Measurements from ENCODE around the gene PLCB4.

The PLCB4 gene

GRCh38 chr20:9287826-9288225 lies 218.9 kb downstream of the PLCB4 start:
- Histone ChIP-seq H3K4me1 (ENCODE audit: control insufficient read depth, insufficient read depth, low read length) (no peaks in the 10 kb centered on the region), H3K9me3 (ENCODE audit: control insufficient read depth, insufficient read depth, low read depth, low read length) (no peaks in the 10 kb centered on the region), H3K36me3 (ENCODE audit: control insufficient read depth, insufficient read depth, low read length) (no peaks in the 10 kb centered on the region), H3K4me3 (ENCODE audit: low read depth, low read length) (no peak overlapping the region), H3K27ac (ENCODE audit: low read depth, low read length) (no peak overlapping the region), H3K9ac (ENCODE audit: low read length) (no peak overlapping the region), H3K27me3 (ENCODE audit: control insufficient read depth, insufficient read depth, low read length) (no peaks in the 10 kb centered on the region)

GRCh38 chr20:9290331-9290730 lies 221.4 kb downstream of the PLCB4 start:
- no peak overlapping the region for H3K9ac ChIP-seq (ENCODE audit: low read length)
- no peak overlapping the region for H3K4me3 ChIP-seq (ENCODE audit: low read depth, low read length)
- no peaks in the 10 kb centered on the region for H3K9me3 ChIP-seq (ENCODE audit: control insufficient read depth, insufficient read depth, low read depth, low read length)
- H3K27ac ChIP-seq (ENCODE audit: low read depth, low read length): no peak overlapping the region
- H3K36me3 ChIP-seq (ENCODE audit: control insufficient read depth, insufficient read depth, low read length): no peaks in the 10 kb centered on the region
- no peaks in the 10 kb centered on the region for H3K27me3 ChIP-seq (ENCODE audit: control insufficient read depth, insufficient read depth, low read length)
- H3K4me1 ChIP-seq (ENCODE audit: control insufficient read depth, insufficient read depth, low read length): no peaks in the 10 kb centered on the region

- Histone ChIP-seq H3K4me1 (ENCODE audit: control insufficient read depth, insufficient read depth, low read length) (no peaks in the 10 kb centered on the region), H3K9ac (ENCODE audit: low read length) (no peak overlapping the region), H3K36me3 (ENCODE audit: control insufficient read depth, insufficient read depth, low read length) (no peaks in the 10 kb centered on the region), H3K27me3 (ENCODE audit: control insufficient read depth, insufficient read depth, low read length) (no peaks in the 10 kb centered on the region), H3K4me3 (ENCODE audit: low read depth, low read length) (no peak overlapping the region), H3K9me3 (ENCODE audit: control insufficient read depth, insufficient read depth, low read depth, low read length) (no peaks in the 10 kb centered on the region), H3K27ac (ENCODE audit: low read depth, low read length) (no peak overlapping the region)
Observed at GRCh38 chr20:9293145-9293544, 224.3 kb downstream of the PLCB4 start.

GRCh38 chr20:9294041-9294440 lies 225.2 kb downstream of the PLCB4 start:
- no peak overlapping the region for H3K27ac ChIP-seq (ENCODE audit: low read depth, low read length)
- H3K27me3 ChIP-seq (ENCODE audit: control insufficient read depth, insufficient read depth, low read length): no peaks in the 10 kb centered on the region
- no peak overlapping the region for H3K9ac ChIP-seq (ENCODE audit: low read length)
- H3K4me3 ChIP-seq (ENCODE audit: low read depth, low read length): no peak overlapping the region
- no peaks in the 10 kb centered on the region for H3K4me1 ChIP-seq (ENCODE audit: control insufficient read depth, insufficient read depth, low read length)
- H3K36me3 ChIP-seq (ENCODE audit: control insufficient read depth, insufficient read depth, low read length): no peaks in the 10 kb centered on the region
- no peaks in the 10 kb centered on the region for H3K9me3 ChIP-seq (ENCODE audit: control insufficient read depth, insufficient read depth, low read depth, low read length)

- Histone ChIP-seq H3K27ac (ENCODE audit: low read depth, low read length) (no peak overlapping the region), H3K9ac (ENCODE audit: low read length) (no peak overlapping the region), H3K4me1 (ENCODE audit: control insufficient read depth, insufficient read depth, low read length) (no peaks in the 10 kb centered on the region), H3K4me3 (ENCODE audit: low read depth, low read length) (no peak overlapping the region), H3K27me3 (ENCODE audit: control insufficient read depth, insufficient read depth, low read length) (no peaks in the 10 kb centered on the region), H3K9me3 (ENCODE audit: control insufficient read depth, insufficient read depth, low read depth, low read length) (no peaks in the 10 kb centered on the region), H3K36me3 (ENCODE audit: control insufficient read depth, insufficient read depth, low read length) (no peaks in the 10 kb centered on the region)
Observed at GRCh38 chr20:9298906-9299305, 230.0 kb downstream of the PLCB4 start.

GRCh38 chr20:9300080-9300479 lies 231.2 kb downstream of the PLCB4 start:
- no peak overlapping the region for H3K9ac ChIP-seq (ENCODE audit: low read length)
- no peaks in the 10 kb centered on the region for H3K36me3 ChIP-seq (ENCODE audit: control insufficient read depth, insufficient read depth, low read length)
- H3K27me3 ChIP-seq (ENCODE audit: control insufficient read depth, insufficient read depth, low read length): no peaks in the 10 kb centered on the region
- H3K9me3 ChIP-seq (ENCODE audit: control insufficient read depth, insufficient read depth, low read depth, low read length): no peaks in the 10 kb centered on the region
- no peak overlapping the region for H3K27ac ChIP-seq (ENCODE audit: low read depth, low read length)
- no peak overlapping the region for H3K4me3 ChIP-seq (ENCODE audit: low read depth, low read length)
- H3K4me1 ChIP-seq (ENCODE audit: control insufficient read depth, insufficient read depth, low read length): no peaks in the 10 kb centered on the region

- Histone ChIP-seq H3K27me3 (ENCODE audit: control insufficient read depth, insufficient read depth, low read length) (no peaks in the 10 kb centered on the region), H3K36me3 (ENCODE audit: control insufficient read depth, insufficient read depth, low read length) (no peaks in the 10 kb centered on the region), H3K9me3 (ENCODE audit: control insufficient read depth, insufficient read depth, low read depth, low read length) (no peaks in the 10 kb centered on the region), H3K4me3 (ENCODE audit: low read depth, low read length) (no peak overlapping the region), H3K27ac (ENCODE audit: low read depth, low read length) (no peak overlapping the region), H3K4me1 (ENCODE audit: control insufficient read depth, insufficient read depth, low read length) (no peaks in the 10 kb centered on the region), H3K9ac (ENCODE audit: low read length) (no peak overlapping the region)
Observed at GRCh38 chr20:9300534-9300933, 231.6 kb downstream of the PLCB4 start.

- H3K36me3 ChIP-seq (ENCODE audit: control insufficient read depth, insufficient read depth, low read length): no peaks in the 10 kb centered on the region
- H3K4me3 ChIP-seq (ENCODE audit: low read depth, low read length): no peak overlapping the region
- no peak overlapping the region for H3K9ac ChIP-seq (ENCODE audit: low read length)
- H3K9me3 ChIP-seq (ENCODE audit: control insufficient read depth, insufficient read depth, low read depth, low read length): no peaks in the 10 kb centered on the region
- no peak overlapping the region for H3K27ac ChIP-seq (ENCODE audit: low read depth, low read length)
- no peaks in the 10 kb centered on the region for H3K4me1 ChIP-seq (ENCODE audit: control insufficient read depth, insufficient read depth, low read length)
- H3K27me3 ChIP-seq (ENCODE audit: control insufficient read depth, insufficient read depth, low read length): no peaks in the 10 kb centered on the region
Observed at GRCh38 chr20:9301129-9302090, 232.5 kb downstream of the PLCB4 start.

- Histone ChIP-seq H3K9me3 (ENCODE audit: control insufficient read depth, insufficient read depth, low read depth, low read length) (no peaks in the 10 kb centered on the region), H3K27ac (ENCODE audit: low read depth, low read length) (no peak overlapping the region), H3K27me3 (ENCODE audit: control insufficient read depth, insufficient read depth, low read length) (no peaks in the 10 kb centered on the region), H3K9ac (ENCODE audit: low read length) (no peak overlapping the region), H3K4me3 (ENCODE audit: low read depth, low read length) (no peak overlapping the region), H3K4me1 (ENCODE audit: control insufficient read depth, insufficient read depth, low read length) (peaks cover 4% of the 10 kb centered on the region; the same call in 1 of the 2 replicates), H3K36me3 (ENCODE audit: control insufficient read depth, insufficient read depth, low read length) (no peaks in the 10 kb centered on the region)
Observed at GRCh38 chr20:9302091-9302462, 233.2 kb downstream of the PLCB4 start.

- Histone ChIP-seq H3K27ac (ENCODE audit: low read depth, low read length) (no peak overlapping the region), H3K9me3 (ENCODE audit: control insufficient read depth, insufficient read depth, low read depth, low read length) (no peaks in the 10 kb centered on the region), H3K27me3 (ENCODE audit: control insufficient read depth, insufficient read depth, low read length) (no peaks in the 10 kb centered on the region), H3K4me3 (ENCODE audit: low read depth, low read length) (no peak overlapping the region), H3K4me1 (ENCODE audit: control insufficient read depth, insufficient read depth, low read length) (peaks cover 10% of the 10 kb centered on the region), H3K36me3 (ENCODE audit: control insufficient read depth, insufficient read depth, low read length) (no peaks in the 10 kb centered on the region), H3K9ac (ENCODE audit: low read length) (no peak overlapping the region)
Observed at GRCh38 chr20:9306521-9306920, 237.6 kb downstream of the PLCB4 start.

- Histone ChIP-seq H3K9ac (ENCODE audit: low read length) (no peak overlapping the region), H3K4me1 (ENCODE audit: control insufficient read depth, insufficient read depth, low read length) (peaks cover 13% of the 10 kb centered on the region), H3K9me3 (ENCODE audit: control insufficient read depth, insufficient read depth, low read depth, low read length) (no peaks in the 10 kb centered on the region), H3K27me3 (ENCODE audit: control insufficient read depth, insufficient read depth, low read length) (no peaks in the 10 kb centered on the region), H3K4me3 (ENCODE audit: low read depth, low read length) (no peak overlapping the region), H3K36me3 (ENCODE audit: control insufficient read depth, insufficient read depth, low read length) (no peaks in the 10 kb centered on the region), H3K27ac (ENCODE audit: low read depth, low read length) (no peak overlapping the region)
Observed at GRCh38 chr20:9308056-9308455, 239.2 kb downstream of the PLCB4 start.

Data from HUES6 (cell line).